NB4 (cell line): Measurements from ENCODE around the gene THOC6.
"Not testable (repeated sequence)": the region's sequence is repeated elsewhere in the genome, so short reads cannot be mapped to it uniquely, and the experiment has no call there.

ENCODE experiments used
- DNase-seq: peaks from one replicate; pipeline ENCODE4 v3.0.0; 2010; ENCODE audit warnings: low read depth
- H3K4me3 ChIP-seq: one replicate; pipeline ENCODE4 v1.5.1; 2011; ENCODE audit warnings: mild to moderate bottlenecking, low read depth, low read length, moderate library complexity
- CTCF ChIP-seq: IDR thresholded peaks from one replicate; pipeline ENCODE4 v1.5.1; 2012; ENCODE audit warnings: low read depth, low read length
- MAX ChIP-seq: IDR thresholded peaks from 2 replicates; pipeline ENCODE4 v1.6.1; 2011; ENCODE audit warnings: low read depth, low read length
- MYC ChIP-seq: IDR thresholded peaks from 2 replicates; pipeline ENCODE4 v1.6.1; 2011; ENCODE audit warnings: low read depth, low read length
- POLR2A ChIP-seq: IDR thresholded peaks from 2 replicates; pipeline ENCODE4 v1.6.1; 2011; ENCODE audit warnings: mild to moderate bottlenecking; ENCODE audit not compliant: insufficient read length; ENCODE audit errors: extremely low read depth

THOC6 gene

DNA sequence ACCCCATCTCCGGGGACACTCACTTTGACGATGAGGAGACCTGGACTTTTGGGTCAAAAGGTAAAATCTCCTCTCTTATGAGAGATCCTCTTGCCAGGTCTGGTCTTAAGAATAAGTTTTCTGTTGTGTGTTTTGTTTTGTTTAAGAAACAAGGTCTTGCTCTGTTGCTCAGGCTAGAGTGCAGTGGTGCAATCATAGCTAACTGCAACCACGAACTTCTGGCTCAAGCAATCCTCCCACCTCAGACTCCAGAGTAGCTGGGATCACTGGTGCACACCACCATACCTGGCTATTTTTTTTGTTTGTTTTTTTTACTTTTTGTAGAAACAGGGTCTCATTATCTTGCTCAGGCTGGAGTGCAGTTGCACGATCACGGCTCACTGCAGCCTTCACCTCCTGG is 26.7 kb downstream of the THOC6 start:
- no peak overlapping the region for H3K4me3 ChIP-seq
- peak; percentile 63 for DNase-seq
- TF ChIP-seq MYC, result no peak
- TF ChIP-seq CTCF, result no peak
- no peak for TF ChIP-seq MAX
- no peak for TF ChIP-seq POLR2A

GRCh38 chr16:3051009-3051408 is 27.2 kb downstream of the THOC6 start:
- TF ChIP-seq MYC, result no peak
- TF ChIP-seq MAX, result no peak
- TF ChIP-seq POLR2A, result no peak
- TF ChIP-seq CTCF, result no peak
- no peak overlapping the region for H3K4me3 ChIP-seq
- no peak for DNase-seq

GRCh38 chr16:3051494-3051893 is 27.7 kb downstream of the THOC6 start:
- TF ChIP-seq POLR2A (no peak), CTCF (no peak), MYC (no peak), MAX (no peak)
- peak; percentile 63 for DNase-seq
- no peak overlapping the region for H3K4me3 ChIP-seq

DNA sequence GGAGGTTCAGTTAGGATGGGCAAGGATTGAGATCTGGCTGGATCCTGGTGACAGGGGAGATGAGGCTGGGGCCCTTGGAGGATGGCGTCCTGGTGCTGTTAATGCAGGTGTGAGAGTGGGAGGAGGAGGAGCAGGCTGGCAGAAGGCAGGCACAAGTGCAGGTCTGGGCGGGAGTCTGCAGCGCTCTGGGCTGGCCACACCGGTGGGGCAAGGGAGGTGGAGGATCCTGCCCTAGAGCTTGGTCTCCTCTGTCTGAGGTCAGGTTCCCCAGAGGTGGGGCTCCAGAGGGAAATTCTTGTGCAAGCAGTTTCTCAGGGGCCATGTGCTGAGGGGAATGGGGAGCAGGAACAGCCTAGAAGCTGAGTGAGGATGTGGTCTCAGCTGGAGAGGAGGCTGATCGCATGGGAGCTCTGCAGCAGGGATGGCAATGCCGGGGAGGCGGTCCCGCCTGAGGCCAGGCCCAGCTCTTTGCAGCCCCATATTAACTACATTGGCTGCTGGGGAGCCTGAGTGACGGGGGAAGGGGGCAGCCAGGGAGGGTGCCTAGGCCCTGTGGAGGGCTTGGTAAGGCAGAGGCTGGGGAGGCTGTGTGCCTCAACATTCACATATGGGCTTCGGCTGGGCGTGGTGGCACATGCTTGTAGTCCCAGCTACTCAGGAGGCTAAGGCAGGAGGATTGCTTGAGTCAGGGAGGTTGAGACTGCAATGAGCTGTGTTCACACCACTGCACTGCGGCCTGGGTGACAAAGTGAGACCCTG is 28.9 kb downstream of the THOC6 start:
- H3K4me3 ChIP-seq, DNase-seq: not testable (repeated sequence)

GRCh38 chr16:3053330-3053710 is 29.5 kb downstream of the THOC6 start:
- peak; percentile 44 for DNase-seq
- H3K4me3 ChIP-seq, result not testable (repeated sequence)

- no peak overlapping the region for H3K4me3 ChIP-seq
- DNase-seq, result peak; percentile 87
- TF ChIP-seq POLR2A, result no peak
- no peak for TF ChIP-seq CTCF
- TF ChIP-seq MAX, result no peak; the same call in 1 of the 2 replicates
- no peak for TF ChIP-seq MYC
These were observed 31.3 kb downstream of the THOC6 start for GRCh38 chr16:3054965-3055733.

DNA sequence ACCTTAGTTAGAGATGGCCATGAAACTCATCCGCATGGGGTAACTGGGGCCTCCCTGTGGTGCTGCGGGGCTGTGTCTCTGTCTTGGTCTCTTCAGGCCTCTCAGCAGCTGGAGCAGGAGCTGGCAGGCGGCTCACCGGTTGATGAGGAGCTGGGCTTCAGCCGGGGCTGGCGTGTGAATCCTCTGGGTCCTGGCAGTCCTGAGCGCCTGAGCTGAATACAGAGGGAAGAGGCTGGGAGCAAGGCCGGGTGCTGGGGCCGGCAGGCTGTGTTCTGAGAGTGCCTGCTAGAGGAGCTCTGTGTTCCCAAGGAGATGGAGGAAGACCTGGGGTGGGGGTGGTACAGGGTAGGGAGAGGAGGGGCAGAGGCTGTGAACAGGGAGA is 31.9 kb downstream of the THOC6 start:
- not testable (repeated sequence) for DNase-seq, H3K4me3 ChIP-seq
